ENCODE measurements around the gene HMX3.

Gene HMX3

GRCh38 chr10:123119081-123119480 is 16.7 kb upstream of the HMX3 start:
- DNase-seq (ENCODE audit: low read depth): no peak
- no peak overlapping the region for H3K4me3 ChIP-seq (ENCODE audit: low read length)
- no peak for TF ChIP-seq CTCF (conservative IDR thresholded peaks at IDR 0.05; ENCODE audit: low read length)

GRCh38 chr10:123126246-123126645 is 9.5 kb upstream of the HMX3 start:
- no peak for DNase-seq (ENCODE audit: low read depth)
- no peak overlapping the region for H3K4me3 ChIP-seq (ENCODE audit: low read length)
- no peak for TF ChIP-seq CTCF (conservative IDR thresholded peaks at IDR 0.05; ENCODE audit: low read length)

- no peak for TF ChIP-seq CTCF (conservative IDR thresholded peaks at IDR 0.05; ENCODE audit: low read length)
Measured at GRCh38 chr10:123129618-123130271, 6.0 kb upstream of the HMX3 start.

GRCh38 chr10:123132576-123133477 is 2.9 kb upstream of the HMX3 start:
- TF ChIP-seq CTCF (conservative IDR thresholded peaks at IDR 0.05; ENCODE audit: low read length): peak; percentile 93
- H3K4me3 ChIP-seq (ENCODE audit: low read length): peak overlapping the region; percentile 47
- peak; percentile 71 for DNase-seq (ENCODE audit: low read depth)

More at GRCh38 chr10:123129618-123130271, 6.0 kb upstream of the HMX3 start:
- H3K4me3 ChIP-seq (ENCODE audit: low read length): no peak overlapping the region
- DNase-seq (ENCODE audit: low read depth): no peak

GRCh38 chr10:123133541-123134342 is 2.0 kb upstream of the HMX3 start:
- H3K4me3 ChIP-seq (ENCODE audit: low read length): no peak overlapping the region
- DNase-seq (ENCODE audit: low read depth): no peak
- TF ChIP-seq CTCF (conservative IDR thresholded peaks at IDR 0.05; ENCODE audit: low read length): no peak; the same call in 1 of the 2 replicates

GRCh38 chr10:123134343-123134914 is 1.3 kb upstream of the HMX3 start:
- no peak for DNase-seq (ENCODE audit: low read depth)
- TF ChIP-seq CTCF (conservative IDR thresholded peaks at IDR 0.05; ENCODE audit: low read length): no peak
- no peak overlapping the region for H3K4me3 ChIP-seq (ENCODE audit: low read length)

Measured in AG10803 (cell line).